IMR-90 (cell line): Measurements from ENCODE around the gene NDUFA3. TPM values are rescaled to one million over a fixed set of nuclear protein-coding genes. Genes with fewer than 3 reads are reported as not detected.

Experiments
- ATAC-seq: fragments of 200-7000 bp; cut with Tn5 transposase; 2 replicates; pipeline ENCODE4 v1.9.1; 2020; ENCODE audit warnings: low read depth, mild to moderate bottlenecking, moderate library complexity
- BruUV-seq: library from RNA; stranded (reverse); fragments of 400-500 nt; replicated peaks from 2 replicates; lab custom pipeline; 2021; lab: Mats Ljungman, UMichigan
- CTCF ChIA-PET: fragments of 300-600 bp; formaldehyde crosslinking; extraction: SDS; loops from one replicate; lab custom pipeline; 2021; ENCODE audit warnings: antibody characterized with exemption; lab: Yijun Ruan, JAX
- POLR2A ChIA-PET: fragments of 300-600 bp; sonication (Branson Sonifier 250); formaldehyde crosslinking; loops from one replicate; lab custom pipeline; 2022; ENCODE audit warnings: antibody characterized with exemption; ENCODE audit not compliant: unreplicated experiment; lab: Charles Lee
- DNase-seq: peaks from one replicate; pipeline ENCODE4 v3.0.0; 2013
- H2AFZ ChIP-seq: replicated peaks from 2 replicates; pipeline ENCODE3; 2013; ENCODE audit warnings: low read length, mild to moderate bottlenecking; ENCODE audit not compliant: poor library complexity
- H2AK5ac ChIP-seq: 2 replicates; pipeline ENCODE4 v1.6.1; 2013; ENCODE audit warnings: low read depth, low read length, inconsistent platforms
- H2AK9ac ChIP-seq: replicated peaks from 2 replicates; pipeline ENCODE3; 2013; ENCODE audit warnings: mild to moderate bottlenecking, low read depth, low read length, moderate library complexity; ENCODE audit not compliant: poor library complexity
- H2BK120ac ChIP-seq: 2 replicates; pipeline ENCODE4 v1.6.1; 2013; ENCODE audit warnings: low read depth, low read length, inconsistent platforms
- H2BK15ac ChIP-seq: 3 replicates; pipeline ENCODE4 v1.6.1; 2013; ENCODE audit warnings: low read depth, low read length, inconsistent platforms
- H2BK20ac ChIP-seq: 2 replicates; pipeline ENCODE4 v1.6.1; 2013; ENCODE audit warnings: low read depth, mild to moderate bottlenecking, inconsistent platforms, low read length, moderate library complexity
- H2BK5ac ChIP-seq: 2 replicates; pipeline ENCODE4 v1.6.1; 2013; ENCODE audit warnings: mild to moderate bottlenecking, low read depth, low read length, inconsistent platforms; ENCODE audit not compliant: poor library complexity, severe bottlenecking
- H3K14ac ChIP-seq: replicated peaks from 2 replicates; pipeline ENCODE4 v1.6.1; 2013; ENCODE audit warnings: low read depth, low read length, inconsistent platforms
- H3K18ac ChIP-seq: 2 replicates; pipeline ENCODE4 v1.6.1; 2013; ENCODE audit warnings: low read depth, low read length, control low read depth
- H3K23ac ChIP-seq: 2 replicates; pipeline ENCODE4 v1.6.1; 2013; ENCODE audit warnings: low read depth, low read length, inconsistent platforms
- H3K27ac ChIP-seq: 2 replicates; pipeline ENCODE4 v1.5.1; 2013; ENCODE audit warnings: mild to moderate bottlenecking, control low read depth, low read length; ENCODE audit not compliant: insufficient read depth
- H3K27me3 ChIP-seq: 2 replicates; pipeline ENCODE4 v1.6.1; 2013; ENCODE audit warnings: low read length; ENCODE audit not compliant: control insufficient read depth, insufficient read depth
- H3K36me3 ChIP-seq: 2 replicates; pipeline ENCODE4 v1.6.1; 2013; ENCODE audit warnings: low read length, mixed read lengths; ENCODE audit not compliant: control insufficient read depth, insufficient read depth
- H3K4ac ChIP-seq: 2 replicates; pipeline ENCODE4 v1.6.1; 2013; ENCODE audit warnings: low read depth, low read length, inconsistent platforms
- H3K4me1 ChIP-seq: 2 replicates; pipeline ENCODE4 v1.6.1; 2013; ENCODE audit warnings: low read length, mixed read lengths; ENCODE audit not compliant: control insufficient read depth, insufficient read depth
- H3K4me2 ChIP-seq: 2 replicates; pipeline ENCODE4 v1.6.1; 2013; ENCODE audit warnings: low read depth, mild to moderate bottlenecking, control low read depth, low read length, moderate library complexity
- H3K4me3 ChIP-seq: 2 replicates; pipeline ENCODE4 v1.5.1; 2013; ENCODE audit warnings: low read depth, mild to moderate bottlenecking, control low read depth, low read length, moderate library complexity; ENCODE audit not compliant: insufficient read depth
- H3K56ac ChIP-seq: 2 replicates; pipeline ENCODE4 v1.6.1; 2013; ENCODE audit warnings: low read length, inconsistent platforms; ENCODE audit not compliant: insufficient read depth; ENCODE audit errors: extremely low read depth
- H3K79me1 ChIP-seq, 2 experiments: 2 replicates each; pipeline ENCODE4 v1.6.1; 2013; ENCODE audit warnings: low read length in 2 of 2, inconsistent platforms in 1 of 2, low read depth in 1 of 2
- H3K9ac ChIP-seq: 2 replicates; pipeline ENCODE4 v1.6.1; 2013; ENCODE audit warnings: low read depth, low read length, control low read depth
- H3K9me1 ChIP-seq: 2 replicates; pipeline ENCODE4 v1.6.1; 2013; ENCODE audit warnings: low read length, inconsistent platforms; ENCODE audit not compliant: insufficient read depth
- H3K9me3 ChIP-seq: 2 replicates; pipeline ENCODE4 v1.6.1; 2013; ENCODE audit warnings: low read length; ENCODE audit not compliant: control insufficient read depth, insufficient read depth
- H4K20me1 ChIP-seq: 2 replicates; pipeline ENCODE4 v1.6.1; 2013; ENCODE audit warnings: low read length, inconsistent platforms; ENCODE audit not compliant: insufficient read depth
- H4K5ac ChIP-seq: 2 replicates; pipeline ENCODE4 v1.6.1; 2013; ENCODE audit warnings: mild to moderate bottlenecking, low read depth, low read length, control low read depth
- H4K8ac ChIP-seq, 2 experiments: 2 replicates each; pipeline ENCODE4 v1.6.1; 2013; ENCODE audit warnings: low read depth in 2 of 2, low read length in 2 of 2, control low read depth in 1 of 2, inconsistent platforms in 1 of 2
- H4K91ac ChIP-seq: 2 replicates; pipeline ENCODE4 v1.6.1; 2013; ENCODE audit warnings: low read depth, low read length, inconsistent platforms; ENCODE audit not compliant: insufficient read depth
- POLR2A ChIP-seq: IDR thresholded peaks from 2 replicates; pipeline ENCODE4 v1.6.1; 2012; ENCODE audit warnings: mild to moderate bottlenecking, low read depth, low read length
- RCOR1 ChIP-seq: IDR thresholded peaks from 2 replicates; pipeline ENCODE4 v1.6.1; 2012; ENCODE audit warnings: mild to moderate bottlenecking, low read length, improper control_type of control experiment; ENCODE audit not compliant: insufficient replicate concordance
- WGBS, 2 experiments: methylation state at CpG; one replicate each; pipeline versions ENCODE4 v1.1.5 to v1.1.7; 2013; ENCODE audit warnings: missing lambda C conversion rate in 2 of 2; ENCODE audit not compliant: insufficient read length in 1 of 2; ENCODE audit errors: extremely low coverage in 2 of 2; 5-methylcytosine and 5-hydroxymethylcytosine counted together
- dilution Hi-C: fragments of 300-500 bp; cut with HindIII; formaldehyde crosslinking; loops from one replicate; pipeline ENCODE4 v1.14.3; 2018; ENCODE audit warnings: low sequenced_read_pairs; ENCODE audit not compliant: unreplicated experiment
- in situ Hi-C: fragments of 300-500 bp; cut with MboI; formaldehyde crosslinking; loops from 3 replicates; pipeline ENCODE4 v1.14.3; 2019; ENCODE audit warnings: low sequenced_read_pairs, inconsistent platforms, mixed read lengths
- intact Hi-C: fragments of 100-400 bp; cut with micrococcal nuclease; formaldehyde crosslinking; loops from 2 replicates; pipeline ENCODE4 v1.10.0; 2022
- polyA plus RNA-seq, 3 experiments: library from polyadenylated mRNA; depleted of rRNA; stranded (reverse); fragments of >200 nt; gene quantifications; 2 replicates each; pipeline ENCODE4 v1.2.3, GENCODE V29; 2012; ENCODE audit warnings: low replicate concordance in 1 of 3
- total RNA-seq: library from RNA; depleted of rRNA; stranded (reverse); fragments of >200 nt; gene quantifications from 2 replicates; pipeline ENCODE4 v1.2.3, GENCODE V29; 2012

NDUFA3 gene
- total and polyA plus RNA-seq, 2 of the 4 experiments (the other 2 are of a cell fraction): 7.9 to 85.0 TPM

DNA sequence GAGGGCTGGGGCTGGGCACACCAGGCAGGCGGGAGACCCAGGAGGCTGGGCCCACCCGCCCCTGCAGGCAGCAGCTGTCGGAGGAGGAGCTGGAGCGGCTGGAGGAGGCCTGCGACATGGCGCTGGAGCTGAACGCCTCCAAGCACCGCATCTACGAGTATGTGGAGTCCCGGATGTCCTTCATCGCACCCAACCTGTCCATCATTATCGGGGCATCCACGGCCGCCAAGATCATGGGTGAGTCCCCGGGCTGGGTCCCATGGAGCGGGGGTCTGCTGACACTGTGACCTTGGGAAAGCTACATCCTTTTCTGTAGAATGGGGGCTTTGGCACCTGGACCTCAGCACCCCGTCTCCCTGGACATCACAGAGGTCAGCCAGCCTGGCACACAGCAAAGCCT, 21.0 kb downstream of the NDUFA3 start:
- TF ChIP-seq RCOR1: no peak
- no peak for TF ChIP-seq POLR2A
- Histone ChIP-seq H2AFZ (no peak overlapping the region), H4K8ac (no peak overlapping the region), H3K27me3 (no peaks in the 10 kb centered on the region), H3K4me3 (no peak overlapping the region), H3K27ac (no peak overlapping the region), H3K36me3 (peaks cover 77% of the 10 kb centered on the region), H3K9ac (no peak overlapping the region), H3K4ac (no peak overlapping the region), H2BK15ac (no peak overlapping the region), H4K20me1 (no peaks in the 10 kb centered on the region), H4K91ac (no peak overlapping the region), H3K79me1 (peaks cover 0 to 7% of the 10 kb centered on the region in 2 experiments; a peak in 1 of 4 replicates), H3K14ac (no peak overlapping the region), H2AK5ac (no peak overlapping the region), H3K9me1 (no peaks in the 10 kb centered on the region), H2BK5ac (no peak overlapping the region), H2AK9ac (no peak overlapping the region), H2BK120ac (no peak overlapping the region), H3K4me1 (no peaks in the 10 kb centered on the region), H3K9me3 (no peaks in the 10 kb centered on the region), H3K18ac (no peak overlapping the region), H3K23ac (no peak overlapping the region), H3K56ac (no peak overlapping the region), H3K4me2 (no peak overlapping the region), H2BK20ac (no peak overlapping the region), H4K5ac (no peak overlapping the region)
- ATAC-seq (no peak), DNase-seq (no peak)
- CTCF ChIA-PET: no interaction called here
- intact Hi-C loops (no loop called here), dilution Hi-C loops (no loop called here), in situ Hi-C loops (loop anchor here (25.0 kb wide), 1 partner anchor 339 kb away; the partner anchor contains the start of genes CDC42EP5 and LENG9)
- POLR2A ChIA-PET: no interaction called here
- WGBS, 2 experiments: 93% methylated on average over 3 of the region's 17 CpGs; no CpG with 5 or more reads in 1 of the 2 experiments
- BruUV-seq: no TSS peak
